GM21367 (cell line): ENCODE results near the gene ING3.

Experiments
- ATAC-seq: cut with Tn5 transposase; IDR thresholded peaks from one replicate; pipeline ENCODE4 v1.9.1; 2021; ENCODE audit not compliant: unreplicated experiment

ING3 gene

DNA sequence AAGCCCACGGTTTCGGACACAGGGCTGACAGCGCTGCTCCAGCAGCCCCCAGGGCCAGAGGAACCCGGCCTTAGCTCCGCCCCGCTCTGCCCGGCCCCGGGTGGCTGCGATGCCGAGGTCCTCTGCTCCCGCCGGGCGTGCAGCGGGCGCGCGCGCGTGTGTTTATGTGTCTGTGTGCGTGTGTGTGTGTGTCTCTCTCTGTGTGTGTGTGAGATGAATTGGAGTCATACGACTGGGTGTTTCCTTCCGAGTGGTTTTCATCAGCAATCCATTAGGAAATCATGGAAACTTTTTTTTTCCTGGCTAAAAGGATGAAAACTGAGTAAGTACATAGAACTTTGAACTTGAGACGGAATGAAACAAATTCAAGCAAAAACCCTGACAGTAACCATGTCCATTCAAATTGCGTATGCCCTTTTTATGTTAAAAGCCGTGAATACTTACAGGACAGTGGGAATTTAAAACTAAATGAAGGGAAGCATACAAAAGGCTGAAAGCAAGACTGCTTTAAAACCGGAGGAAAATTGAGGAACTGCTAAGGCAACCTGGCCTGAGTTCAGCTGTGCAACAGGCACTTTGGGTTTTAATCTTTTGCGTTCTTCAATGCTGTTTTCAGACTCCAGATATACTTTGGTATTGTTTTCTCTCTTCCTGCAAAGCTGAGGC is 38.1 kb downstream of the ING3 start, which contains the start of gene CPED1:
TSS of gene CPED1 (plus strand) at position 121 of the 666 bp plus-strand sequence. CDS start 911 bp downstream, outside the sequence.
- peak; percentile 52 for ATAC-seq

DNA sequence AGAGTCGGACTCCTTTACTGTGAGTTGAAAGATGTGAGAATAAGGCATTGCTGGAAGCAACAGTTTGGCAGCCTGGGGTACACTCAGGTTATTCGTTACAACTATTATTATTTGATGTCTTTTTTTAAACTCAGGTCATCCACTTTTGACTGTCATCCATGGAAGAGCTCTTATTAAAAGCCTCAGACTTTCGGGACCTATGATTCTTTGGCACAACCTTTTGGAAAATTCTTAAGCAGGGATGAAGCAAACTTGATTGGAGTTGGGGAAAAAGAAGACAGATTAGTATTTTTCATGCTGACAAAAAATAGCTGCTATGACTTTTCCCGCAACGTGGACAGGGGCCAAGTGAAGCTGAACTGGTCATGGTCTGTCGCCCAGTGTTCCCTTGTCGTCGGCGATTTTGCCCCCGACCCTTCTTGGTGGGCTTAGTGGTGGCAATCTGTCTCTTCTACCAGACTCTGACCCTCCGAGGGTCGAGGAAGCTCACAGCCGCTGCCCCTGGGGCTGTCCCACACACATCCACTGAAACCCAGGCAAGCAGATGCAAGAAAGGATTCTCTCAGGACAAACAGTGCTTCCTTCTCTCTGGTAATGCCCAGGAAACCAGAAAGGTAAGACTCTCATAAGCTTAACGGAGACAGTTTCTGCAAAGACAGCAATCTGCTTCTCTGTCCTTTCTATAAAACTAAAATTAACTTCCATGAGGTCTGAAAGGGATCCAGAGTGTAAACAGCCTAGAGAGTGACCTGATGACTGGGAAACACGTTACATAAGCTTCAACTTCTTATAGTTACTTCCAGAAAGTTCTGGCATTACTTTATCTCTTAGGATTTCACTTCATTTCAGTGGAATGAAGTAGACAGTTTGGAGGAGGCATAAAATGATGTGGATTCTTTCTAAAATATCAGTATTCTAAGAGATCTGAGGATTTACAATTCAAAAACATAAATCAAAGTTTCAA is 39.0 kb downstream of the ING3 start:
- ATAC-seq: no peak

GRCh38 chr7:120990468-120991118 is 40.0 kb downstream of the ING3 start:
- ATAC-seq: no peak

DNA sequence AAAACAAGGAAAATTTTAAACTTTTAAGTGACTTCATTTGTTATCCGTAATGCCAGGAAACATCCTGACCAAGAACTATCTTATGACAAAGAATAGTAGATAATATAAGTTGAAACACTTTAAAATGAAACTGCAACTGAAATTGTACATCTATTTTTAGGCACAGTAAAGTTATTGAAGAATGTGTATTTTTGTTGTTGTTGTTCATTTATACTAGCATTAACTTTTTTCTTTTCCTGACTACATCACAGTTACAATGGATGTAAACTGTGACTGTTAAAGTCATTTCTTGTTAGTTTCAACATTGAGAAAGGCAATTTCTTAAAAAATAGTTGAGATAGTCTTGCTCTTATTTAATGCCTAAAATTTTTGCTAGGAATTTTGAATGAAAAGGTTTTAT is 40.6 kb downstream of the ING3 start:
- ATAC-seq: no peak

GRCh38 chr7:120991581-120991980 is 41.0 kb downstream of the ING3 start:
- ATAC-seq: no peak

DNA sequence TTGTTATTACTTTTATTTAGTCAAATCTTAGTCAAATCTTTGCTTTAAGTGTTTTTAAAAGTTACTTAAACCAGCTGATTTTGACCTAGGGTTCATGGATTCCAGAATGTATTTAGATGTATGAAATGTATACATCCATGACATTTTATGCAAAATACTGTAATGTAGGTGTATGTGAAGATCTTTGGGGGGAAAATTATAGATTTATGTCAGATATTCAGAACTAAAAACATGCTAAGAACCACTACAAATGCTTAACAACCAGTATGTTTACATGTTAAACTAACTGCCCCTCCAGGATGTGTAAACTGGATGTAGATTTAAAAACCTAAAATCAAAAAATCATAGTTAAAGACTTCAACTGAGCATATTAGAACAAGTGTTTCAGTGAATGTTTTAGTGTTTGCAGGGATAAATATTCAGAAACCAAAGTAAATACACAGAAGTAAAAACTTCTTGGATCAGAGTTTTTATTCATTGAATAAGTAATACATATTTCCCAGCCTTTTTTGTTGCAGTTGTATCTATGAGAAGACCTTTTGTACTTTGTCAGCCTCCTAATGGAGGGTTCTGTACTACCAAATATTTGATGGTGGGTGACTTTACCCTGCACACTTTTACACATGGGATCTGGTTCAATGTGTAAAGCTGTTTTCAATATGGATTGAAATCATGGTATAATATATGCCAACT is 41.8 kb downstream of the ING3 start:
- no peak for ATAC-seq

DNA sequence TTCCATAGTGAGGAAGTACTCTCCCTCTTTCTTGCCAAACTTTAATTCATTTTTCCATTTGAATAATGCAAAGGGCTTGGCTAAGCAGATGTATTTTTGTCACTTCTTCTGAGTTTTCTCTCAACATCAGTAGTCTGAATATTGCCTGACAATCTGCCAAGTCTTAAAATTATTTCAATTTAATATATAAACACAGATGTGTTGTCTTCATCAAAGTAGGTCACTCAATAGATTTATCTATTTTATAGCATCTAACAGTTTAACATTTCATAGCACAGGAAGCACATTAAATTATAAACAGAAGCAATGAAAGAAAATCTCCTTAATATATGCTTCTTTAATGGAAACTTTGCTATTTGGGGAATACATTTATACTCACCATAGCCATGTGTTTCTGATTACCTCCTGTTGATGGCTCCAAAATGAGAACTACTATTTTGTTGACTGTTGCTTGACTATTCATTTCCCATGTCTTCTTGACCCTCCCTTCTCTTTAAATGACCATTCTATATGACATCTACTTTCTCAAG is 42.5 kb downstream of the ING3 start:
- ATAC-seq: no peak

- ATAC-seq: no peak
These were observed 43.1 kb downstream of the ING3 start for GRCh38 chr7:120993553-120994191.

GRCh38 chr7:120994512-120995410 is 44.2 kb downstream of the ING3 start:
- ATAC-seq: no peak

DNA sequence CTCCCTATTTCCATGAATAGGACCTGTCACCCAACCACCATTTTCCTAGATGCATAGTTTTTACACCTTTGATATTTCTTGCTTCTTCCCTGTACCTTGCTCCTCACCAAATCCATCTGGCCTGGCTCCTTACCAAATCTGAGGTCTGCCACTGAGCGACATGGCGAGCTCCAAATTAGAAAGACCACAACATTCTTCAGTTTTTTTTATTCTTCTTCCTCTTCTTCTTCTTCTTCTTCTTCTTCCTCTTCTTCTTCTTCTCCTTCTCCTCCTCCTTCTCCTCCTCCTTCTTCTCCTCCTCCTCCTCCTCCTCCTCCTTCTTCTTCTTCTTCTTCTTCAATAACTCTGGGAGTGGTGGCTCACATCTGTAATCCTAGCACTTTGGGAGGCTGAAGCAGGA is 45.1 kb downstream of the ING3 start:
- ATAC-seq: no peak

DNA sequence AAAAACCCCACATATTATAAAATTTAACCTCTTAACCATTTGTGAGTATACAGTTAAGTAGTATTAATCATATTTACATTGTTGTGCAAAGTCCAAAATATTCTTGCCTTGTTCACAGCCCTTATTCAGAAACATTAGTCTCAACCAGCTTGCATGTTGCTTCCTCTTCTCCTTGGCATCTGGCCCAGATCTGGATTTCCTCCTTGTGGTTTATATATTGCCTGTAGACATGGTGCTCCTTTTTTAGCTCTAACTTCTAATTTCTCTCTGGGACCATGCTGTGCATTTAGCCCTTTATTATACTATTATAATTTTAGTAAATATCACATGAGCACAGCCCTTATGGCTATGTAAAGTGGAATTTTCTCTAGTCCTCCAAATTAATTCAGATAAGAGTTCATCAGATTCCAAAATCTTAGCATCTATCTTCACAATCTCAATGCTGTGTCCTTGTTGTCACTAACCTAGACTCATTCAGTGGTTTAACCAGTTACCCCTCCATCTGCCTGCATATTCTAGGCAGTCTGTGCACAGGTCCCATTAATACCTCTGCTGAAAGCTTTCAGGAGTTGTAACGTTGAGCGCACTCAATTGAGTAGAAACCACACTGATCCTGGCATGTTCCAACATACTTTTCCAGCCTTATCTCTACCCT is 45.9 kb downstream of the ING3 start:
- ATAC-seq: no peak

DNA sequence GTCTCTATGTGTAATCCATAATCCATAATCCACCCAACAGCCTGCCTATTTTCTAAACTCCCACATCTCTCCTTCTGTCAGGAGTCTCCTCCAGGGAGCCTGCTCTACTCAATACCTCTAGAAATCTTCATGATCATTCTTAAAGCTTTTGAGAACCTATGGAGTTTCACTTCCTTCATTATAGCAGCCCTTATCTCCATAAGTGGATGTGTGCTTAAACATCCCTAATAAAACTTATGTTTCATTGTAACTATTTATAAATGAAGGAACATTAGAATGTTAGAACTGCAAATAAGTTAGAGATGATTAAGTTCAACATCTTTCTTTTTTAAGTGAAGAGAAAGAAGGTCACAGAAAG is 46.4 kb downstream of the ING3 start:
- peak; percentile 43 for ATAC-seq

DNA sequence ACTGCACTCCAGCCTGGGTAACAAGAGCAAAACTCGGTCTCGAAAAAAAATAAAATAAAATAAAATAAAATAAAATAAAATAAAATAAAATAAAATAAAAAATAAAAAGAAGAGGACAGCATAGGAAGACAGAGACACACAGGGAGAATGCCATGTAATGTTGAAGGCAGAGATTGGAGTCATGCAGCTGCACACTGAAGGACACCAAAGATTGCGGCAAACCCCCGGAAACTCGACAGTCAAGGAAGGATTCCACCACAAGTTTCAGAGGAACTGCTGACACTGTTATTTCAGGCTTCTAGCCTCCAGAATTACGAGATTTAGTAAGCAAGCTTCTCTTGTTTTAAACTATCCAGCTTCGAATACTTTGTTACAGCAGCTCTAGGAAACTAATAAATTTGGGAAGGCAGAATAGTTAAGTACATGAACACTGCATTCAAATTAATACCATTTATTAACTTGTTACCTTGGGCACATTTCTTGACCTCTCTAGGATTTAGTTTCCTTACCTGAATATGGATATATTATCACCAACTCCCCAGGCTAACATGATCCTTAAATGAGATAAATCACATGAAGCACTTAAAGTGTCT is 47.4 kb downstream of the ING3 start:
- no peak for ATAC-seq

- no peak for ATAC-seq
These were observed 47.9 kb downstream of the ING3 start for GRCh38 chr7:120998520-120998919.

GRCh38 chr7:120998996-120999565 is 48.5 kb downstream of the ING3 start:
- no peak for ATAC-seq

DNA sequence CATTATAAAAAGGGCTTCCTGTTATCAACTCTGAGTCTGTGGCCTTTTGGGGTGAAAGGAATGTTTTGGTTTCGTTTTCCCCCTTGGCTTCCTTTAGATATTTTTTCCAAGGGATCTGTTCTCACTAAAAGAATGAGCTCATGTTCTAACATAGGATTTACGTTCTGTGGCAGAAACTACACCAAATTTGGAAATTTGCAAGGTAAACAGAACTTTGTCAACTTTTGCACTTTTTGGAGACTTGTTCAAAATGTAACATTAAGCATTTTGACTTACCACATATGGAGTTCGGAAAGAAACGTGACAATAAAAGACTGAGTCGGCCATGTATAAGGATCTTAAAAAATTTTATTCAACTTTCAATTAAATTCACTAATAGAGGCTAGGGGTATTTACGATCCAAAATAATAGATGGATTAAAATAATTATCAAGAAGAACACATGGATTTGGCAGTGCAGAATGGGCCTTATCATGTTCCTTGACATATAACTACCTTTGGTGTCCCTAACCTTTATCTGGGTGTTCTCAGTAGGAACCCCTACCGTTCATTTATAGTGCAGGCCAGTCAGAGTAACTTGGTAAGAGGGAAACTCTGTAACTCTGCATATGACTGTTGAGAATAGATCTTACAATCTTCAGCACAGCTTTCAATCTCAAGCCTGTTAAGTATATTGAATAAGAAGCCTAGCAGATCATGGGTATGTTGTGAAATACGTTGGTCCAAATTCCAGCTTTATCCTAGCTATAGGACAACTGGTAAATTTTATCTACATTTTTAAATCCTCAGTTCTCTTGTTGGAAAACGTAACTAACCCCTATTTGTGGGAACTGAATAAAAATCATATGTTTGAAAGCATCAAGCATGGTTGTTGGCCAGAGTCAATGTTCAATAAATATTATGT is 49.8 kb downstream of the ING3 start:
- no peak for ATAC-seq
